22Rv1 (cell line): ENCODE measurements around the gene ICE2.

Source experiments
- ZFX ChIP-seq: fragments of 450-650 bp; IDR thresholded peaks from 2 replicates; pipeline ENCODE4 v1.6.1; 2017; ENCODE audit warnings: antibody characterized with exemption, borderline replicate concordance
- TF ChIP-seq, protein P1 (sequence below): fragments of 450-650 bp; IDR thresholded peaks from 2 replicates; pipeline ENCODE4 v1.5.1; 2017; ENCODE audit warnings: mild to moderate bottlenecking

DNA sequence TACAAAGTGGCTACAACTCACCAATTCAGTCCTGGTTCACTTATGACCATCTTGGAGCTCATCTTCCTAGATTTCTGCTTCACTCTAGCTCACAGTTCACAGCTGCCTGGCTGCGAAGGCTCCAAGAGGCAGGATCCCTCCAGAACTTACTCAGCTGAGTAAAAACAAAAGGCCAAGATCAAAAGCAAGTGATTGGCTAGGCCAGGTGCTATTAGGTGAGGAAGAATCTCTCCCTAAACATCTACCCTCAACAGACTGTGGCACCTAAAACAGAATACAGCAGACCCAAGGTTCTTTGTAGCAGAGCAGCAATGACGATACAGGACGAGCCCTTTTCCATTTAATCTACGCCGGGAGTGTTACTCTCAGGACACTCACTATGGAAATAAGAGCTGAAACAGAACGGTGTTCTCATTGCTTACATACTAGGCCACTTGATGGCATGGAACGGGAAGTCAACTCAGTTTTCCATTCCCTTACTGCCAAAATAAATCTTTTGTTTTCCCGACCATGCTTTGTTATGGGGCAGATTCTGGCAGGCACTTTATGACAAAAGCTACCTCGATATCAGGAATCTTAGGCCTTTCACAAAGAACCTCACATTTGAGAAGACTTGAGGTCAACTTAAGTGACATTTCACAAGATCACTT lies 901 bp downstream of the ICE2 start:
- TF ChIP-seq, protein P1, sequence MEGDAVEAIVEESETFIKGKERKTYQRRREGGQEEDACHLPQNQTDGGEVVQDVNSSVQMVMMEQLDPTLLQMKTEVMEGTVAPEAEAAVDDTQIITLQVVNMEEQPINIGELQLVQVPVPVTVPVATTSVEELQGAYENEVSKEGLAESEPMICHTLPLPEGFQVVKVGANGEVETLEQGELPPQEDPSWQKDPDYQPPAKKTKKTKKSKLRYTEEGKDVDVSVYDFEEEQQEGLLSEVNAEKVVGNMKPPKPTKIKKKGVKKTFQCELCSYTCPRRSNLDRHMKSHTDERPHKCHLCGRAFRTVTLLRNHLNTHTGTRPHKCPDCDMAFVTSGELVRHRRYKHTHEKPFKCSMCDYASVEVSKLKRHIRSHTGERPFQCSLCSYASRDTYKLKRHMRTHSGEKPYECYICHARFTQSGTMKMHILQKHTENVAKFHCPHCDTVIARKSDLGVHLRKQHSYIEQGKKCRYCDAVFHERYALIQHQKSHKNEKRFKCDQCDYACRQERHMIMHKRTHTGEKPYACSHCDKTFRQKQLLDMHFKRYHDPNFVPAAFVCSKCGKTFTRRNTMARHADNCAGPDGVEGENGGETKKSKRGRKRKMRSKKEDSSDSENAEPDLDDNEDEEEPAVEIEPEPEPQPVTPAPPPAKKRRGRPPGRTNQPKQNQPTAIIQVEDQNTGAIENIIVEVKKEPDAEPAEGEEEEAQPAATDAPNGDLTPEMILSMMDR, result no peak
- no peak for TF ChIP-seq ZFX
